Measurements from ENCODE around the gene NAA80.
"Not testable (repeated sequence)": the region's sequence is repeated elsewhere in the genome, so short reads cannot be mapped to it uniquely, and the experiment has no call there.

Gene NAA80

DNA sequence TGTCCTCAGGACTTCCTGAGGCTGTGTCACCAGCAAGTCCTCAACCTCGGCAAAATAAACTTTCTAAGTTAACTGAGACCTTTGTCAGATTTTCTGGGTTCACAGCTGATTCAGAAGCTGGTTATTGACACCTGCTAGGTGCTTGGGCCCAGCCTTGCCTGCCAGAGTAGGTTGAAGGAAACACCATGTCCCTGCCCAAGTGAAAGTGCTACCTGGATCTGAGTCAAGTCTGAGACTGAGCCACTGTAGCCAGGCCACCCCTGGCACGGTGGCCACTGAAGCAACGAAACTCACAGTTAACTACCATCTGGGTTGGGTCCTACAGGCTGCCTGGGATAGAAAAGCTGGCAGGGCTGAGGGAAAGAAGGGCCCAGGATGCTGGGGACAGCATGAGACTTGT, 15.1 kb upstream of the NAA80 start:
- no peak for DNase-seq (ENCODE audit: low spot score)

DNA sequence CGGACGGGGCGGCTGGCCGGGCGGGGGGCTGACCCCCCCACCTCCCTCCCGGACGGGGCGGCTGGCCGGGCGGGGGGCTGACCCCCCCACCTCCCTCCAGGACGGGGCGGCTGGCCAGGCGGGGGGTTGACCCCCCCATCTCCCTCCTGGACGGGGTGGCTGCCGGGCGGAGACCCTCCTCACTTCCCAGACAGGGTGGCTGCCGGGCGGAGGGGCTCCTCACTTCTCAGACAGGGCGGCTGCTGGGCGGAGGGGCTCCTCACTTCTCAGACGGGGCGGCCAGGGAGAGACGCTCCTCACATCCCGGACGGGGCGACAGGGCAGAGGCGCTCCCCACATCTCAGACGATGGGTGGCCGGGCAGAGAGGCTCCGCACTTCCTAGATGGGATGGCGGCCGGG, 12.8 kb upstream of the NAA80 start:
- not testable (repeated sequence) for DNase-seq (ENCODE audit: low spot score)

DNA sequence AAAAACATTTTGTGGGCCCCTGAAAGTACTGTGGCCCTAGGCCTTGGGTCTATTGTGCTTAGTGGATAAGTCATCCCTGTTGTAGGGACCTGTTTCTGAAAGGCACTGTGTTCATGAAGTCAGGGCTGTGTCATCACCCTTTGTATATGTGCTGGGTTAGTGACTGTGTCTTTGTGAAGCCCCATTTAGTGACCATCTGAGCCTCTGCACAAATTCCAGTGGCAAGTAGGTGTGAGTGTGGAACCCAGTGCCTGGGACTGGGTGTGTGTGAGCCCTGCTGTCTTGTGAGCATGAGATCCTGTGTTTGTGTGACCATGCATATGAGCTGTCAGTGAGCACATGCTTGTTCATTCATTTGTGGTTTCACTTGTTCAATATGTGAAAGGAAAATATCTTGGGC, 5.4 kb upstream of the NAA80 start:
- DNase-seq (ENCODE audit: low spot score) = no peak

GRCh38 chr3:50303013-50303815, 4.0 kb upstream of the NAA80 start, which contains the start of gene HYAL1:
Gene HYAL1 (minus strand): TSS chr3:50303574. CDS start chr3:50302956, 618 bp downstream.
- DNase-seq (ENCODE audit: low spot score) = no peak

DNA sequence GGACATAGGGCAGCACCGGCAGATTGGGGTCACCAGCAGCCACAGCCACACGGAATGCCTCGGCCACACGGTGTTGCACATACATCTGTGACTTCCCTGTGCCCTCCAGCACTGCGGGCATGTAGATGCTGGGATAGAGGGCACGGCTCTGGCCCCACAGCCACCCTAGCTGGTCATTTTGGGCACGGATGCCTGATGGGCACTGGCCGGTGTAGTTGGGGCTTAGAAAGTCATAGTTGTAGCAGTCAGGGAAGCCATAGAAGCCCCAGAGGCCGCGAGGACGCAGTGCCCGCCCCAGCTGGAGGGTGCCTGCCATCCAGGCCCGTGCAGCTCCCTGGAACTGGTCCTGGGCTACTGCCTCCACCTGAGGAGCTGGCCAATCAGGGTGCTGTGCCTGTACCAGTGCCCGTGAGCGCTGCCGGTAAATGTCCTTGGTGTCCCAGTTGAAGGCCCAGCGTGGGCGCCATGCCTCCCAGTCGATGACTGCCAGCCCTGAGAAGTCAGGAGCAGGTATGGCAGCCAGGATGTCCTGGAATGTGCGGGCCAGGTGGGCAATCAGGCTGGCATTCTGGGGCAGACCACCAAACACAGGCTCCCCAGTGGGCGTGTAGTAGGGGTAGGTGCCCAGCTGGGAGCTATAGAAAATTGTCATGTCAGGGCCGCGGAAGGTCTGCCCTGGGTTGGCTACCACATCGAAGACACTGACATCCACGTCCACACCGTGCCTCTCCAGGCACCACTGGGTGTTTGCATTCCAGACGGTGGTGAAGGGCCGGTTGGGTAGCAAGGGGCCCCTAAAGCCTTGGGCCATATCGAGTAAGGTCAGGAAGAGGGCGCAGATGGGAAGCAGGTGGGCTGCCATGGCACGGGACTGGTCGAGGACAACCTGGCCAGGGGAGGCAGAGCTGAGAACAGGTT, 3.1 kb upstream of the NAA80 start:
- no peak for DNase-seq (ENCODE audit: low spot score)

DNA sequence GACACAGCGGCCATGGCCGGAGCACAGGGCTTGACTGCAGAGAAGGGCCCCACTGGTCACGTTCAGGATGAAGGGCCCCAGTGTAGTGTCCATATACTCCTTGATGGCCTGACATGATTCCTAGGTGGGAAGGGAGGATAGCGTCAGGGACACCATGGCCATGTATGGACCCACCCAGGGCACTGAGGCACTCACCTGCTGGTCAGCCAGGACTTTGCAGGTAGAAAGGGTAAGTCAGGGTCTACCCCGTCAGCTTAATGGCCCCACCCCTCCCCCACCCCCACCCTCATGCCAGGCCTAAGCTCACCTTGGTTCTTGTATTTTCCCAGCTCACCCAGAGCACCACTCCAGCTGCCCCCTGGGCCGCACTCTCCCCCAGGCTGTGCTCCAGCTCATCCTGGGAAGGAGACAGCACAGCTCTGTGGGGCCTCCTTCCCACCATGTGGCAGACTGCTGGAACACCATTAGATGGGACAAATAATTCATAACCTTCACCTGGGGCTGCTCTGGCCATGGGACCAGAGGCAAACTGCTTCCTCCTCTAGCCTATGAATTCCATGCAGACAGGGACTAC, 1.6 kb upstream of the NAA80 start:
- no peak for DNase-seq (ENCODE audit: low spot score)

GRCh38 chr3:50299929-50300680, 900 bp upstream of the NAA80 start:
- peak; percentile 33 for DNase-seq (ENCODE audit: low spot score)

DNA sequence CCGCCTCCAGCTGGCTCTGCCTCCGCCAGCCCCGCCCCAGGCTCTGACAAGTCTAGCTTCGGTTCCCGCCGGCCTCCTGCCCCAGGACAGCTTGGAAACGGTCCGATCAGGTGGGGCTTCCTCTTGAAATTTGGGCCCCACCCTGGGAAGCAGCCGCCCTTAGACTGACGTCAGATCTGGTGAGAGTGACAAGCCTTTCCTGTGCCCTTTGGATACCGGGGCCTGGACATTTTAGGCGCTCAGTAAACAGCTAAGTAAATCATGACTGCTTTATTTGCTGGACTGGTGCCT, 378 bp upstream of the NAA80 start:
- no peak for DNase-seq (ENCODE audit: low spot score)

DNA sequence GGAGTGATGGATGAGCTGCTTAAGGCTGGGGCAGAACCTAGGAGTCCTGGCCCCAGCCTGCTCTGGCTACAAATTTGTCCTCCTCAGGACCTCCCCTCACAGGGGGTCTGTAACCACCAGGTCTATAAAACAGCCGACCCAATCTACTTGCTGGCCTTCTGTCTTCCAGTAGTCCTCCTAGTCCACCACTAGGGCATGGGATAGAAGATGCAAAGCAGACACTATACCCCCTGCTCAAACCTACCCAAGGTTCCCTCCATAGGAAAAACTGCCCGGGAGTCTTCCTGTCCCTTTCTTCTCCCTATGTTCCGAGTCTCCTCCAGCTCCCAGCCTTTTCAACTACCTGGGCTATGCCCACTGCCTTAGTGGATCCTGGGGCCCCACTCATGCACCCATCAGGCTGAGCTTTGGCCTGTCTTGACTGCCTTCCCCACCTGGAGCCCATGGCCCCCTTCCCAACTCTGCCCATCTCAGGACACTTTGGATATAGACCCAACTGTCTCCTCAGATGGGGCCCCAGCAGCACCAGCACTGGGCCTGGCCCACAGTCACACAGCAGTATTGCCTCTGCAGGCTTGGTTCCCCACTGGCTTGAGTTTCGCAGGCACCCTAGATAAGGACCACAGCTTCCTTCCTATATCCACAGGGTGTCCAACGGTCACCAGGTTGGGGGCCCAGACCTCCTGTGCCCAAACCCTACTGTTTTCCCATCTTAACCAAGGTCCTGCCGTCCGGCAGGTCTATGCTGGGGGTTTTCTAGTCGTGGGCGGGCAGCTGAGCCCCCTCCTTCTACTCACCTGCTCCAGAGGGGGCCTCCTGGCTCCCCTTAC, 1.1 kb downstream of the NAA80 start:
- DNase-seq (ENCODE audit: low spot score) = no peak

GRCh38 chr3:50297384-50297775, 1.8 kb downstream of the NAA80 start:
- no peak for DNase-seq (ENCODE audit: low spot score)

DNA sequence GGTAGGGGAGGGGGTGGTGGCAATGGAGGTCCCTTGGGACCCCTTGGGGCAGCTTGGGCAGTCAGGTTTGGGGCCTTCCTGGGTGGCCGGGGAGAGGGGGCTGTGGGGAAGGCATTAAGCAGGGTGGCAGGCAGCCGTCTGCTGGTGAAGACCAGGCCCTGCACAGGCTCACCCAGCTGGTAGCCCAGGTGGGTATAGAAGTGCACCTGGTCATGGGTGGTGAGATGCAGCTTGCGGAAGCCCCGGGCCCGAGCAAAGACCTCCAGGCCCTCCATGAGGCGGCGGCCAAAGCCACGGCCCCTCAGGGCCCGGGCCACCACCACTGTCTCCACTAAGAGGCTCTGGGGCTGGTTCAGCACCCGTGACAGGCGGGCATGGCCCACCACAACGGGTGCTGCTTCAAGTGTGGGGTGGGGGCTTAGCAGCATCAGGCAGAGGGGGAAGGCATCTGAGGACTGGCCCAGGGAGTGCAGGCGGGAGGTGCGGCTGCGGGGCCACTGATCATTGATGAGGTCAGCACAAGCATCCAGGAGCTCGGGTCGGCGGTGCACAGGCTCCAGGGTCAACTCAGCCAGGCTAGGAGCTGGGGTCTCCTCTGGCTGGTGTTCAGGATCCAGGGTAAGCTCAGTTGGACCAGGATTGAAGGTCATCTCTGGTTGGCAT, 2.4 kb downstream of the NAA80 start:
- no peak for DNase-seq (ENCODE audit: low spot score)

GRCh38 chr3:50295553-50296431, 3.4 kb downstream of the NAA80 start:
- no peak for DNase-seq (ENCODE audit: low spot score)

- DNase-seq (ENCODE audit: low spot score) = no peak
Measured at GRCh38 chr3:50294492-50295403, 4.5 kb downstream of the NAA80 start.

DNA sequence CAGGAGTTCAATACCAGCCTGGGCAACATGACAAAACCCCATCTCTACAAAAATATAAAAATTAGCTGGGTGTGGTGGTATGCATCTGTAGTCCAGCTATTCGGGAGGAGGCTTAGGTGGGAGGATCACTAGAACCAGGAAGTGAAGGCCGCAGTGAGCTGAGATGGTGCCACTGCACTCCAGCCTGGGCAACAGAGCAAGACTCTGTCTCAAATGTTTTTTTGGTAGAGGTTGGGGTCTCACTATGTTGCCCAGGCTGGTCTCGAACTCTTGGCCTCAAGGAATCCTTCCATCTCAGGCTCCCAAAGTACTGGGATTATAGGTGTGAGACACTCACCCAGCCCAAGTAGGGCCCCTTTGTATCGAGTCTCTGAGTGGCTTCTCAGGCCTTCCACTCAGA, 5.1 kb downstream of the NAA80 start:
- DNase-seq (ENCODE audit: low spot score) = no peak

DNA sequence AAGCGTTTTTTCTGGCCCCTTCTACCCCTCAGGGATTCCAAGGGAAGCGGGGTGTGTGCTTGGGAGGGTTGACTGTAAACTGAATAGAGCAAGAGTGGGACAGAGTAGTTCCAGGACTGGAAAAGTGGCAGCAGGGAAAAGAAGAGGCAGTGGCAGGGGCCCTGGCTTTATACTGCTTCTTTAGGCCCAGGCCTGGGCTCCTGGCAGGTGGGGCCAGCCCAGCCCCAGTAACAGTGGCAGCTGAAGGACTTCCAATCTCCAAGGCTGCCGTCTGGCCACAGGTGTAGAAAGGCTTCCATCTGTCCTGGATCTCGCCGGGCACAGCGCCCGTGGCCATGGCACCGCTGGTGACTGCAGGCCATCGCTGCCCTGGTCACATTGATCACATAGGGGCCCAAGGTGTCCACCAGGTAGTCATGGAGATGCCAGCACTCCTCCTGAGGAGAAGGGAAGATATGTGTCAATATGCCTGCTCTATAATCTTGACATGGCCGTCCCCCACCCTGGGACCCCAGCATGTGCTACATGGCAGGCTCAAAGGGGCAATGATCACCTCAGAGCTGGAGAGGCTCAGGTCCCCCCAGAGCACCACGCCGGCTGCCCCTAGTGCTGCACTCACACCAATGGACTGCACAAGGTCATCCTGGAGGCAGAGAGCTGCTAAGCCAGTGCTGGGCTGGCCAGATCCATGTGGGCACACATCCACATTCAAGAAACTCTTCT, 6.0 kb downstream of the NAA80 start:
- no peak for DNase-seq (ENCODE audit: low spot score)

- peak; percentile 96 for DNase-seq (ENCODE audit: low spot score)
Measured at GRCh38 chr3:50292159-50293078, 6.8 kb downstream of the NAA80 start, which contains the start of gene IFRD2. Gene IFRD2 (minus strand): TSS chr3:50292429. CDS start chr3:50292274, 155 bp downstream.

GRCh38 chr3:50290161-50290641, 9.0 kb downstream of the NAA80 start:
- DNase-seq (ENCODE audit: low spot score) = no peak

Measured in AG20443 (cell line).